A549 (cell line): Measurements from ENCODE around the gene OTOG.

Source experiments
- EP300 ChIP-seq, 2 experiments: fragments of >200 bp; sonication (Bioruptor Twin); formaldehyde crosslinking; IDR thresholded peaks; 2 replicates in 1 of 2; 3 replicates in 1 of 2; pipeline ENCODE4 v1.6.1; 2016 to 2017
- FOSB ChIP-seq: fragments of 250-450 bp; sonication (Bioruptor Pico); IDR thresholded peaks from 2 replicates; pipeline ENCODE4 v1.5.0; 2020; ENCODE audit warnings: mild to moderate bottlenecking, moderate library complexity
- HDAC2 ChIP-seq: fragments of 200-600 bp; sonication (generic); IDR thresholded peaks from 2 replicates; pipeline ENCODE4 v1.6.1; 2016
- HEYL ChIP-seq: fragments of 250-450 bp; sonication (Bioruptor Pico); IDR thresholded peaks from 2 replicates; pipeline ENCODE4 v1.8.0; 2021; ENCODE audit warnings: mild to moderate bottlenecking, moderate library complexity
- POLR2A ChIP-seq: IDR thresholded peaks from 2 replicates; pipeline ENCODE4 v1.6.1; 2012; ENCODE audit warnings: mild to moderate bottlenecking, low read length
- ZNF302 ChIP-seq: fragments of 250-450 bp; sonication (Bioruptor Pico); IDR thresholded peaks from 2 replicates; pipeline ENCODE4 v1.9.0; 2021; ENCODE audit warnings: inconsistent platforms, mild to moderate bottlenecking, moderate library complexity
- TF ChIP-seq, protein P1 (sequence below): fragments of >200 bp; sonication (Bioruptor Twin); formaldehyde crosslinking; IDR thresholded peaks from 3 replicates; pipeline ENCODE4 v1.6.1; 2016
- TF ChIP-seq, protein P2 (sequence below): fragments of >200 bp; sonication (Bioruptor Twin); formaldehyde crosslinking; IDR thresholded peaks from 3 replicates; pipeline ENCODE4 v1.5.1; 2016
- TF ChIP-seq, protein P3 (sequence below): IDR thresholded peaks from 2 replicates; pipeline ENCODE4 v1.6.1; 2012
- TF ChIP-seq, protein P4 (sequence below): fragments of 450-650 bp; IDR thresholded peaks from 2 replicates; pipeline ENCODE4 v1.6.1; 2014; ENCODE audit warnings: antibody characterized with exemption
- TF ChIP-seq, protein P5 (sequence below): fragments of 200-600 bp; sonication (generic); IDR thresholded peaks from 2 replicates; pipeline ENCODE4 v1.6.1; 2016; ENCODE audit warnings: antibody characterized with exemption, mild to moderate bottlenecking, moderate library complexity

DNA sequence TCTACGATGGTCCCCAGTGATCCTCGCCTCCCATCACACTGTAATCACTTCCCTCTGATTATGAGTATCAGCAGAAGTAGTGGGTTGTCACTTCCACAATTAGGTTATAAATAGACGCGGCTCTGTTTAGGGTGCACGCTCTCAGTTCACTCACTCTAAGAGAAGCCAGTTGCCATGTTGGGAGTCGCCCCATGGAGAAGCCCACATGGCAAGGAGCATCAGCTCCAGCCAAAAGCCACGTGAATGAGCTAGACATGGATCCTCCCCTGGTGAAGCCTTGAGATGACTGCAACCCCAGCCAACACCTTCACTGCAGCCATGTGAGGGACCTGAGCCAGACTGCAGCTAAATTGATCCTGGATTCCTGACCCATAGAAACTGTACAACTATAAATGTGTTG, 145.9 kb downstream of the OTOG start:
- TF ChIP-seq, protein P1, sequence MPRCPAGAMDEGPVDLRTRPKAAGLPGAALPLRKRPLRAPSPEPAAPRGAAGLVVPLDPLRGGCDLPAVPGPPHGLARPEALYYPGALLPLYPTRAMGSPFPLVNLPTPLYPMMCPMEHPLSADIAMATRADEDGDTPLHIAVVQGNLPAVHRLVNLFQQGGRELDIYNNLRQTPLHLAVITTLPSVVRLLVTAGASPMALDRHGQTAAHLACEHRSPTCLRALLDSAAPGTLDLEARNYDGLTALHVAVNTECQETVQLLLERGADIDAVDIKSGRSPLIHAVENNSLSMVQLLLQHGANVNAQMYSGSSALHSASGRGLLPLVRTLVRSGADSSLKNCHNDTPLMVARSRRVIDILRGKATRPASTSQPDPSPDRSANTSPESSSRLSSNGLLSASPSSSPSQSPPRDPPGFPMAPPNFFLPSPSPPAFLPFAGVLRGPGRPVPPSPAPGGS: no peak
- no peak for TF ChIP-seq HDAC2
- TF ChIP-seq, protein P2, sequence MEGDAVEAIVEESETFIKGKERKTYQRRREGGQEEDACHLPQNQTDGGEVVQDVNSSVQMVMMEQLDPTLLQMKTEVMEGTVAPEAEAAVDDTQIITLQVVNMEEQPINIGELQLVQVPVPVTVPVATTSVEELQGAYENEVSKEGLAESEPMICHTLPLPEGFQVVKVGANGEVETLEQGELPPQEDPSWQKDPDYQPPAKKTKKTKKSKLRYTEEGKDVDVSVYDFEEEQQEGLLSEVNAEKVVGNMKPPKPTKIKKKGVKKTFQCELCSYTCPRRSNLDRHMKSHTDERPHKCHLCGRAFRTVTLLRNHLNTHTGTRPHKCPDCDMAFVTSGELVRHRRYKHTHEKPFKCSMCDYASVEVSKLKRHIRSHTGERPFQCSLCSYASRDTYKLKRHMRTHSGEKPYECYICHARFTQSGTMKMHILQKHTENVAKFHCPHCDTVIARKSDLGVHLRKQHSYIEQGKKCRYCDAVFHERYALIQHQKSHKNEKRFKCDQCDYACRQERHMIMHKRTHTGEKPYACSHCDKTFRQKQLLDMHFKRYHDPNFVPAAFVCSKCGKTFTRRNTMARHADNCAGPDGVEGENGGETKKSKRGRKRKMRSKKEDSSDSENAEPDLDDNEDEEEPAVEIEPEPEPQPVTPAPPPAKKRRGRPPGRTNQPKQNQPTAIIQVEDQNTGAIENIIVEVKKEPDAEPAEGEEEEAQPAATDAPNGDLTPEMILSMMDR: no peak
- TF ChIP-seq FOSB (CRISPR knock-in tag): no peak
- TF ChIP-seq POLR2A: no peak
- TF ChIP-seq, protein P3, sequence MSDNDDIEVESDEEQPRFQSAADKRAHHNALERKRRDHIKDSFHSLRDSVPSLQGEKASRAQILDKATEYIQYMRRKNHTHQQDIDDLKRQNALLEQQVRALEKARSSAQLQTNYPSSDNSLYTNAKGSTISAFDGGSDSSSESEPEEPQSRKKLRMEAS: no peak
- TF ChIP-seq EP300 (IDR thresholded peaks at IDR 0.05): no peak
- TF ChIP-seq HEYL: no peak
- TF ChIP-seq, protein P4, sequence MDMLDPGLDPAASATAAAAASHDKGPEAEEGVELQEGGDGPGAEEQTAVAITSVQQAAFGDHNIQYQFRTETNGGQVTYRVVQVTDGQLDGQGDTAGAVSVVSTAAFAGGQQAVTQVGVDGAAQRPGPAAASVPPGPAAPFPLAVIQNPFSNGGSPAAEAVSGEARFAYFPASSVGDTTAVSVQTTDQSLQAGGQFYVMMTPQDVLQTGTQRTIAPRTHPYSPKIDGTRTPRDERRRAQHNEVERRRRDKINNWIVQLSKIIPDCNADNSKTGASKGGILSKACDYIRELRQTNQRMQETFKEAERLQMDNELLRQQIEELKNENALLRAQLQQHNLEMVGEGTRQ: no peak
- TF ChIP-seq, protein P5, sequence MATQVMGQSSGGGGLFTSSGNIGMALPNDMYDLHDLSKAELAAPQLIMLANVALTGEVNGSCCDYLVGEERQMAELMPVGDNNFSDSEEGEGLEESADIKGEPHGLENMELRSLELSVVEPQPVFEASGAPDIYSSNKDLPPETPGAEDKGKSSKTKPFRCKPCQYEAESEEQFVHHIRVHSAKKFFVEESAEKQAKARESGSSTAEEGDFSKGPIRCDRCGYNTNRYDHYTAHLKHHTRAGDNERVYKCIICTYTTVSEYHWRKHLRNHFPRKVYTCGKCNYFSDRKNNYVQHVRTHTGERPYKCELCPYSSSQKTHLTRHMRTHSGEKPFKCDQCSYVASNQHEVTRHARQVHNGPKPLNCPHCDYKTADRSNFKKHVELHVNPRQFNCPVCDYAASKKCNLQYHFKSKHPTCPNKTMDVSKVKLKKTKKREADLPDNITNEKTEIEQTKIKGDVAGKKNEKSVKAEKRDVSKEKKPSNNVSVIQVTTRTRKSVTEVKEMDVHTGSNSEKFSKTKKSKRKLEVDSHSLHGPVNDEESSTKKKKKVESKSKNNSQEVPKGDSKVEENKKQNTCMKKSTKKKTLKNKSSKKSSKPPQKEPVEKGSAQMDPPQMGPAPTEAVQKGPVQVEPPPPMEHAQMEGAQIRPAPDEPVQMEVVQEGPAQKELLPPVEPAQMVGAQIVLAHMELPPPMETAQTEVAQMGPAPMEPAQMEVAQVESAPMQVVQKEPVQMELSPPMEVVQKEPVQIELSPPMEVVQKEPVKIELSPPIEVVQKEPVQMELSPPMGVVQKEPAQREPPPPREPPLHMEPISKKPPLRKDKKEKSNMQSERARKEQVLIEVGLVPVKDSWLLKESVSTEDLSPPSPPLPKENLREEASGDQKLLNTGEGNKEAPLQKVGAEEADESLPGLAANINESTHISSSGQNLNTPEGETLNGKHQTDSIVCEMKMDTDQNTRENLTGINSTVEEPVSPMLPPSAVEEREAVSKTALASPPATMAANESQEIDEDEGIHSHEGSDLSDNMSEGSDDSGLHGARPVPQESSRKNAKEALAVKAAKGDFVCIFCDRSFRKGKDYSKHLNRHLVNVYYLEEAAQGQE: no peak
- TF ChIP-seq ZNF302 (CRISPR knock-in tag): no peak
